Hematopoietic multipotent progenitor cell treated with erythropoietin and hydrocortisone succinate and interleukin-3 and kit ligand, for 4 days (in vitro differentiated cells): ENCODE measurements around the gene TGIF2LY.
"Not testable (repeated sequence)": the region's sequence is repeated elsewhere in the genome, so short reads cannot be mapped to it uniquely, and the experiment has no call there.

Experiments used
- DNase-seq: peaks from one replicate; pipeline ENCODE4 v3.0.0-alpha.2; 2015

The TGIF2LY gene

GRCh38 chrY:3578767-3579166 lies at the start of gene TGIF2LY:
Gene TGIF2LY, plus strand, starts transcription at chrY:3579067. Its CDS starts 178 bp downstream, at chrY:3579245.
- DNase-seq, result not testable (repeated sequence)
